GM12892 (cell line): ENCODE data around the gene RPS6KA2.

Experiments
- POLR2A ChIP-seq: IDR thresholded peaks from 2 replicates; pipeline ENCODE4 v1.6.1; 2011; ENCODE audit warnings: low read depth, low read length, control low read depth
- TAF1 ChIP-seq: IDR thresholded peaks from 2 replicates; pipeline ENCODE4 v1.6.1; 2011; ENCODE audit warnings: low read depth, mild to moderate bottlenecking, control low read depth, low read length, borderline replicate concordance

DNA sequence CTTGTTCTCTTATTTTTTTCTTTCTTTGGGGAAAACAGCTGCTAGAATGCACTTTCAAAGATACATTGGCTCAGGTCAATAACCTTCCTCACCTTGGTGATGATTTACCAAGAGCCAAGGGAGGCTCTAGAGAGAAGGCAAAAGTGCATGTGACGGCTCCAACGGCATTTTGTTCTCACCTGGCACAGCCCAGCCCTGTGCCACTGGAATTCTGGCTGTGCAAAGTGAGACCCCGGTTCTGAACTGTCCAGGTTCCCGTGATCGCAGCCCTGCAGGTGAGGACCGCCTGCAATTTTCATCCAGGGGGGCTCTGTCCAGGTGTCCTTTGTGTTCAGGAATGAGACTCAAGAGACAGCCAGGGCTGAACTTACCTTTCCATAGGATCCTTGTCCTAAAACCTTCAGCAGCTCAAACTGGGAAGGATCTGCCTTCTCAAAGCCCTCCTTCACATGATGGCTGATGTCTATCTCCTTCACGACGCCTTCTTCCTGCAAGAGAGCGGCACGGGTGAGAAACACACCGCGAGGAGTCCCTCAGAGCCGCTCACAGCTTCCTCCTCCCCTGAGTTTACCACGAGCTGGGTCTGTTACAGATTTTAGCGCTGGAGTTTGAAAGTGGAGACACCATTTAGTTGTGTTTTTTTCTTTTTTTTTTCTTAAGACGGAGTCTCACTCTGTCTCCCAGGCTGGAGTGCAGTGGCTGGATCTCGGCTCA, 88.6 kb downstream of the RPS6KA2 start:
- TF ChIP-seq POLR2A (no peak), TAF1 (no peak)
